A549 (cell line): ENCODE results near the gene DCAF8.

Experiments
- ATOH8 ChIP-seq: fragments of 250-450 bp; sonication (Bioruptor Pico); IDR thresholded peaks from 2 replicates; pipeline ENCODE4 v1.5.0; 2020; ENCODE audit warnings: low read depth, mild to moderate bottlenecking, moderate library complexity
- CEBPB ChIP-seq, 2 experiments: fragments of >200 bp in 1 of 2; sonication (Bioruptor Twin) in 1 of 2; formaldehyde crosslinking in 1 of 2; IDR thresholded peaks; 2 replicates each; pipeline ENCODE4 v1.6.1; 2012 to 2016
- ELK1 ChIP-seq: fragments of 150-350 bp; IDR thresholded peaks from 2 replicates; pipeline ENCODE4 v1.6.1; 2014; ENCODE audit warnings: low read depth, mild to moderate bottlenecking, low read length
- EP300 ChIP-seq, 2 experiments: fragments of >200 bp; sonication (Bioruptor Twin); formaldehyde crosslinking; IDR thresholded peaks; 2 replicates in 1 of 2; 3 replicates in 1 of 2; pipeline ENCODE4 v1.6.1; 2016 to 2017
- ESRRA ChIP-seq: fragments of 150-350 bp; IDR thresholded peaks from 2 replicates; pipeline ENCODE4 v1.6.1; 2014; ENCODE audit warnings: mild to moderate bottlenecking, low read length, borderline replicate concordance
- JUN ChIP-seq, 2 experiments: fragments of >200 bp; sonication (Bioruptor Twin); formaldehyde crosslinking; IDR thresholded peaks; 2 replicates in 1 of 2; 3 replicates in 1 of 2; pipeline ENCODE4 v1.6.1; 2016 to 2017
- JUNB ChIP-seq: fragments of >200 bp; sonication (Bioruptor Twin); formaldehyde crosslinking; IDR thresholded peaks from 2 replicates; pipeline ENCODE4 v1.6.1; 2016
- MYC ChIP-seq: IDR thresholded peaks from 2 replicates; pipeline ENCODE4 v1.6.1; 2012; ENCODE audit warnings: mild to moderate bottlenecking, inconsistent platforms, low read length, improper control_type of control experiment, borderline replicate concordance
- NFE2L2 ChIP-seq: fragments of 150-350 bp; conservative IDR thresholded peaks from 2 replicates; pipeline ENCODE4 v1.6.1; 2014; ENCODE audit warnings: low read length
- PBX3 ChIP-seq: IDR thresholded peaks from 2 replicates; pipeline ENCODE4 v1.6.1; 2012
- POLR2A ChIP-seq: IDR thresholded peaks from 2 replicates; pipeline ENCODE4 v1.6.1; 2012; ENCODE audit warnings: mild to moderate bottlenecking, low read length
- RCOR1 ChIP-seq: fragments of 150-350 bp; IDR thresholded peaks from 2 replicates; pipeline ENCODE4 v1.6.1; 2014; ENCODE audit warnings: antibody characterized with exemption, low read length, low read depth
- TF ChIP-seq, protein P1 (sequence below): fragments of >200 bp; sonication (Bioruptor Twin); formaldehyde crosslinking; IDR thresholded peaks from 3 replicates; pipeline ENCODE4 v1.5.1; 2016
- TF ChIP-seq, protein P2 (sequence below): fragments of 200-600 bp; sonication (generic); IDR thresholded peaks from 2 replicates; pipeline ENCODE4 v1.6.1; 2016; ENCODE audit warnings: antibody characterized with exemption, mild to moderate bottlenecking, moderate library complexity

DNA sequence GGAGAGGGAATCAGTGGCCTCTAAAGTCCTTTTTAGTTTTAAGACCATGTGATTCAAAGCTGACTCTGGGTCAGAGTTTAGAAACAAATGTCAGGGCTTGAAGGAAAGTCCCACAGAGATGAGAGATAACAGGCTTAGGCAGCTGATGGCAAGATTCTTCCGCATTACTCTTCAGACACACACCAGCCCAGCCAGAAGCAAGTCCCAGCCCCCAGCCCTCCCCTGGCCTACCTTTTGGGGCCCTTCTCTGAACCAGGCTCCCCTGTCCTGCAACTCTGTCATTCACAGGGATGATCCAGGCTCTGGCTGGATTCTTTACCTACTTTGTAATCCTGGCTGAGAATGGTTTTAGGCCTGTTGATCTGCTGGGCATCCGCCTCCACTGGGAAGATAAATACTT is 85.1 kb downstream of the DCAF8 start:
- no peak for TF ChIP-seq ATOH8 (CRISPR knock-in tag)
- no peak for TF ChIP-seq MYC
- TF ChIP-seq, protein P1, sequence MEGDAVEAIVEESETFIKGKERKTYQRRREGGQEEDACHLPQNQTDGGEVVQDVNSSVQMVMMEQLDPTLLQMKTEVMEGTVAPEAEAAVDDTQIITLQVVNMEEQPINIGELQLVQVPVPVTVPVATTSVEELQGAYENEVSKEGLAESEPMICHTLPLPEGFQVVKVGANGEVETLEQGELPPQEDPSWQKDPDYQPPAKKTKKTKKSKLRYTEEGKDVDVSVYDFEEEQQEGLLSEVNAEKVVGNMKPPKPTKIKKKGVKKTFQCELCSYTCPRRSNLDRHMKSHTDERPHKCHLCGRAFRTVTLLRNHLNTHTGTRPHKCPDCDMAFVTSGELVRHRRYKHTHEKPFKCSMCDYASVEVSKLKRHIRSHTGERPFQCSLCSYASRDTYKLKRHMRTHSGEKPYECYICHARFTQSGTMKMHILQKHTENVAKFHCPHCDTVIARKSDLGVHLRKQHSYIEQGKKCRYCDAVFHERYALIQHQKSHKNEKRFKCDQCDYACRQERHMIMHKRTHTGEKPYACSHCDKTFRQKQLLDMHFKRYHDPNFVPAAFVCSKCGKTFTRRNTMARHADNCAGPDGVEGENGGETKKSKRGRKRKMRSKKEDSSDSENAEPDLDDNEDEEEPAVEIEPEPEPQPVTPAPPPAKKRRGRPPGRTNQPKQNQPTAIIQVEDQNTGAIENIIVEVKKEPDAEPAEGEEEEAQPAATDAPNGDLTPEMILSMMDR = no peak
- TF ChIP-seq POLR2A = no peak
- TF ChIP-seq, protein P2, sequence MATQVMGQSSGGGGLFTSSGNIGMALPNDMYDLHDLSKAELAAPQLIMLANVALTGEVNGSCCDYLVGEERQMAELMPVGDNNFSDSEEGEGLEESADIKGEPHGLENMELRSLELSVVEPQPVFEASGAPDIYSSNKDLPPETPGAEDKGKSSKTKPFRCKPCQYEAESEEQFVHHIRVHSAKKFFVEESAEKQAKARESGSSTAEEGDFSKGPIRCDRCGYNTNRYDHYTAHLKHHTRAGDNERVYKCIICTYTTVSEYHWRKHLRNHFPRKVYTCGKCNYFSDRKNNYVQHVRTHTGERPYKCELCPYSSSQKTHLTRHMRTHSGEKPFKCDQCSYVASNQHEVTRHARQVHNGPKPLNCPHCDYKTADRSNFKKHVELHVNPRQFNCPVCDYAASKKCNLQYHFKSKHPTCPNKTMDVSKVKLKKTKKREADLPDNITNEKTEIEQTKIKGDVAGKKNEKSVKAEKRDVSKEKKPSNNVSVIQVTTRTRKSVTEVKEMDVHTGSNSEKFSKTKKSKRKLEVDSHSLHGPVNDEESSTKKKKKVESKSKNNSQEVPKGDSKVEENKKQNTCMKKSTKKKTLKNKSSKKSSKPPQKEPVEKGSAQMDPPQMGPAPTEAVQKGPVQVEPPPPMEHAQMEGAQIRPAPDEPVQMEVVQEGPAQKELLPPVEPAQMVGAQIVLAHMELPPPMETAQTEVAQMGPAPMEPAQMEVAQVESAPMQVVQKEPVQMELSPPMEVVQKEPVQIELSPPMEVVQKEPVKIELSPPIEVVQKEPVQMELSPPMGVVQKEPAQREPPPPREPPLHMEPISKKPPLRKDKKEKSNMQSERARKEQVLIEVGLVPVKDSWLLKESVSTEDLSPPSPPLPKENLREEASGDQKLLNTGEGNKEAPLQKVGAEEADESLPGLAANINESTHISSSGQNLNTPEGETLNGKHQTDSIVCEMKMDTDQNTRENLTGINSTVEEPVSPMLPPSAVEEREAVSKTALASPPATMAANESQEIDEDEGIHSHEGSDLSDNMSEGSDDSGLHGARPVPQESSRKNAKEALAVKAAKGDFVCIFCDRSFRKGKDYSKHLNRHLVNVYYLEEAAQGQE = no peak
- no peak for TF ChIP-seq NFE2L2
- no peak for TF ChIP-seq CEBPB (IDR thresholded peaks at IDR 0.05)
- TF ChIP-seq PBX3 = no peak
- TF ChIP-seq JUNB = no peak
- TF ChIP-seq JUN (IDR thresholded peaks at IDR 0.05) = no peak
- no peak for TF ChIP-seq ELK1
- TF ChIP-seq RCOR1 = no peak
- TF ChIP-seq ESRRA = no peak
- no peak for TF ChIP-seq EP300 (IDR thresholded peaks at IDR 0.05)
